Smooth muscle cell (in vitro differentiated cells): ENCODE measurements around the gene SMAD3. TPM values are rescaled to one million over a fixed set of nuclear protein-coding genes. Genes with fewer than 3 reads are reported as not detected.
A peak's percentile ranks its signal among the peaks of the same experiment; 100 is the strongest.

ENCODE experiments used
- DNase-seq: peaks from one replicate; lab custom pipeline; 2025; ENCODE audit not compliant: unreplicated experiment; lab: John Stamatoyannopoulos, UW
- H2AFZ ChIP-seq: fragments of 200-600 bp; sonication (generic); 2 replicates; pipeline ENCODE4 v1.6.0; 2016; ENCODE audit warnings: antibody characterized with exemption, low read depth, mild to moderate bottlenecking
- H3F3A ChIP-seq: fragments of 200-600 bp; sonication (generic); 2 replicates; pipeline ENCODE4 v1.6.0; 2017; ENCODE audit warnings: antibody characterized with exemption, low read depth
- H3K27ac ChIP-seq: fragments of 200-600 bp; sonication (generic); 2 replicates; pipeline ENCODE4 v1.5.1; 2016; ENCODE audit warnings: low read depth, mild to moderate bottlenecking
- H3K27me3 ChIP-seq: fragments of 200-600 bp; sonication (generic); 2 replicates; pipeline ENCODE4 v1.6.1; 2016; ENCODE audit warnings: low read depth, mild to moderate bottlenecking
- H3K36me3 ChIP-seq: fragments of 200-600 bp; sonication (generic); 2 replicates; pipeline ENCODE4 v1.5.1; 2016; ENCODE audit warnings: low read depth
- H3K4me1 ChIP-seq: fragments of 200-600 bp; sonication (generic); 2 replicates; pipeline ENCODE4 v1.5.1; 2016; ENCODE audit warnings: low read depth
- H3K4me2 ChIP-seq: fragments of 200-600 bp; sonication (generic); 2 replicates; pipeline ENCODE4 v1.6.0; 2016; ENCODE audit warnings: mild to moderate bottlenecking
- H3K4me3 ChIP-seq: fragments of 200-600 bp; sonication (generic); 2 replicates; pipeline ENCODE4 v1.5.1; 2016; ENCODE audit warnings: mild to moderate bottlenecking
- H3K79me2 ChIP-seq: fragments of 200-600 bp; sonication (generic); 2 replicates; pipeline ENCODE4 v1.6.0; 2016; ENCODE audit warnings: low read depth, mild to moderate bottlenecking
- H3K9ac ChIP-seq: fragments of 200-600 bp; sonication (generic); 2 replicates; pipeline ENCODE4 v1.6.0; 2016; ENCODE audit warnings: low read depth
- H3K9me3 ChIP-seq: fragments of 200-600 bp; sonication (generic); replicated peaks from 2 replicates; pipeline ENCODE4 v1.5.1; 2016; ENCODE audit warnings: low read depth
- H4K20me1 ChIP-seq: fragments of 200-600 bp; sonication (generic); 2 replicates; pipeline ENCODE4 v1.6.0; 2016; ENCODE audit warnings: low read depth
- CTCF ChIP-seq: fragments of 200-600 bp; sonication (generic); IDR thresholded peaks from 2 replicates; pipeline ENCODE4 v1.5.1; 2017; ENCODE audit warnings: borderline replicate concordance, mild to moderate bottlenecking, antibody characterized with exemption; ENCODE audit not compliant: insufficient read depth, poor library complexity, severe bottlenecking
- WGBS: methylation state at CpG from one replicate; pipeline ENCODE4 v1.1.7; 2016; ENCODE audit warnings: low lambda C conversion rate; 5-methylcytosine and 5-hydroxymethylcytosine counted together
- polyA plus RNA-seq: library from polyadenylated mRNA; unstranded; fragments of >200 nt; fragmentation: Nextera tagmentation; extraction: Ambion mirVana; gene quantifications from 2 replicates; pipeline ENCODE4 v1.2.1, GENCODE V29; 2016
- total RNA-seq: library from RNA; depleted of rRNA; stranded (reverse); fragments of >200 nt; gene quantifications from 2 replicates; pipeline ENCODE4 v1.2.3, GENCODE V29; 2014

Gene SMAD3
- total RNA-seq (21.9 and 25.9 TPM in 2 replicates), polyA plus RNA-seq (20.2 and 27.7 TPM in 2 replicates)

GRCh38 chr15:67065531-67066005, at the start of gene SMAD3:
Gene SMAD3 (plus strand): TSS chr15:67065602. CDS start chr15:67066155, 553 bp downstream.
- Histone ChIP-seq H2AFZ (peak within 1 kb of the TSS; percentile 68), H3K27me3 (no peaks in the 10 kb centered on the region)
- 0% methylated on average over 29 of the region's 63 CpGs for WGBS

GRCh38 chr15:67017311-67017710, 48.1 kb upstream of the SMAD3 start:
- Histone ChIP-seq H3K36me3 (no peaks in the 10 kb centered on the region), H3K4me3 (no peak overlapping the region), H3K4me2 (no peak overlapping the region), H3K9me3 (no peaks in the 10 kb centered on the region), H4K20me1 (no peaks in the 10 kb centered on the region), H3K79me2 (no peaks in the 10 kb centered on the region), H3F3A (peaks cover 6% of the 10 kb centered on the region), H2AFZ (no peak overlapping the region), H3K4me1 (peaks cover 5% of the 10 kb centered on the region), H3K9ac (no peak overlapping the region), H3K27ac (no peak overlapping the region), H3K27me3 (no peaks in the 10 kb centered on the region)
- no peak for TF ChIP-seq CTCF
- 84% methylated on average over 4 of the region's 4 CpGs for WGBS
- no peak for DNase-seq

More at GRCh38 chr15:67065531-67066005, at the start of gene SMAD3:
- peaks cover 34% of the 10 kb centered on the region for H3K79me2 ChIP-seq
- peaks cover 38% of the 10 kb centered on the region for H4K20me1 ChIP-seq
- no peaks in the 10 kb centered on the region for H3K9me3 ChIP-seq
- no peaks in the 10 kb centered on the region for H3K36me3 ChIP-seq
- peak; percentile 78 for DNase-seq
- H3F3A ChIP-seq, result peaks cover 21% of the 10 kb centered on the region
- peak within 1 kb of the TSS; percentile 80 for H3K4me3 ChIP-seq
- peak within 1 kb of the TSS; percentile 92 for H3K4me2 ChIP-seq
- no peak for TF ChIP-seq CTCF
- H3K27ac ChIP-seq, result peak within 1 kb of the TSS; percentile 92
- H3K9ac ChIP-seq, result peak within 1 kb of the TSS; percentile 90
- peaks cover 42% of the 10 kb centered on the region for H3K4me1 ChIP-seq

- 100% methylated on average over 1 of the region's 1 CpG for WGBS
- H3K4me3 ChIP-seq, result no peak overlapping the region
These were observed 47.4 kb upstream of the SMAD3 start for GRCh38 chr15:67018026-67018425.

More at GRCh38 chr15:67018026-67018425, 47.4 kb upstream of the SMAD3 start:
- DNase-seq, result no peak
- Histone ChIP-seq H3K4me1 (peaks cover 5% of the 10 kb centered on the region), H4K20me1 (no peaks in the 10 kb centered on the region), H3F3A (peaks cover 6% of the 10 kb centered on the region), H3K9ac (no peak overlapping the region), H3K27ac (no peak overlapping the region), H3K79me2 (no peaks in the 10 kb centered on the region), H3K27me3 (no peaks in the 10 kb centered on the region), H3K36me3 (no peaks in the 10 kb centered on the region), H2AFZ (no peak overlapping the region), H3K4me2 (no peak overlapping the region), H3K9me3 (no peaks in the 10 kb centered on the region)
- no peak for TF ChIP-seq CTCF
